GM20000 (cell line): ENCODE data around the gene DUSP23.
A peak's percentile ranks its signal among the peaks of the same experiment; 100 is the strongest.

Experiments
- DNase-seq: peaks from one replicate; pipeline ENCODE4 v3.0.0; 2012; ENCODE audit warnings: low spot score
- CTCF ChIP-seq: IDR thresholded peaks from 2 replicates; pipeline ENCODE4 v1.5.1; 2012; ENCODE audit warnings: mild to moderate bottlenecking, control low read depth; ENCODE audit errors: extremely low read depth, missing control alignments

The DUSP23 gene

DNA sequence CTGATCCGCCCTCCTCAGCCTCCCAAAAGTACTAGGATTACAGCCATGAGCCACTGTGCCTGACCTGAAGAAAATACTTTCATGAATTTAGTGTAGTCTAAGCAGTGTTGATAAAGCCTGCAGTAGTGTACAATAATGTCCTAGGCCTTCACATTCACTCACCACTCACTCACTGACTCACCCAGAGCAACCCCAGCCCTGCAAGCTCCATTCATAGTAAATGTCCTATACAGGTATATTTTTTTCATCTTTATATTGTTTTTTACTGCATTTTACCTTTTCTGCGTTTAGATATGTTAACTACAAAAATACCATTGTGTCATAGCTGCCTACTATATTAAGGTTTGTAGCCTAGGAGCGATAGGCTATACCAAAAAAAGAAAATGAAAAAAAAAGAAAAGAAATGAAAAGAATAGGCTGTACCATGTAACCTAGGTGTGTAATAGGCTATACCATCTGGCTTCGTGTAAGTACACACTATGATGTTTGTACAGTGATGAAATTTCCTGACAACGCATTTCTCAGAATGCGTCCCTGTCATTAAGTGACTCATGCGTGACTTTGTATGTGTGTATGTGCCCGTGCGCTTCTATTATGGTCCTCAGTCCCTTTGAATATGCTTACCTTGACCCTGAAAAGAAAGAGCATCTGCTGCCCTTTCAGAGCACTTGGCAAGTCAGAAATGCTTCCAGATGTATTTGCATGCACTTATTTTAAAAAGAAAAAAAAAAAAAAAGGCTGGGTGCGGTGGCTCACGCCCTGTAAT lies 36.7 kb downstream of the DUSP23 start:
- DNase-seq = no peak
- TF ChIP-seq CTCF = no peak

DNA sequence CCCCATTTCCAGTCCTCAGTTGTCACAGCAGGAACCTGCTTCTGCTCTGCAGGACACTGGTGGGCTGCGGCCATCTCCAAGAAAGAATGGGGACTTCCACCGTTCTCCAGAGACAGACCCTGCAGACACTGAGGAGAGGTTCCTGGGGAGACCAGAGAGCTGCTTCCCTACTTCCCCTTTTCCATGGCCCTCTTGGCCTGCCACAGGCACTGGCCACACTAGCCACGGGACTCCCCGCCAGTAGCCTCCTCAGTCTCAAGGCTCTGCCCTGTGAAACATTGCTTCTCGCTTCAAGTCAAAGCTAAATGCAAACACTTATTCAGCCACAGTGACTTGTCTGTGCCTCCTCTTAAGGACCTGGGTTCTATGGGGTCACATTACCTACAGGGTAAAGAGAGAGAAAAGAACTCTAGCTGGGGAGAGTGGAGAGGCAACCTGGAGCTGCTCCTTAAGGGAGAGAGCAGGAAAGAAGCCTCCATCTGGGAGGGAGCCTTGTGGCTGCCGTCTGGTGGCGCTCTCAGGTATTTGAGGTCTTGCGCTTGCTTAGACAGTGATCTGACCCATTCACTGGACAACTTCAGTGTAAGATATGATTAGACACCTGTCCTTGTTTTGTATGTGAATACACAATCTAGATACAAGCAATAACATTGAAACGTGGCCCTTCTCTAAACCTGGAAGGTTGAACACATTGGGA lies 40.6 kb downstream of the DUSP23 start:
- no peak for TF ChIP-seq CTCF
- no peak for DNase-seq

DNA sequence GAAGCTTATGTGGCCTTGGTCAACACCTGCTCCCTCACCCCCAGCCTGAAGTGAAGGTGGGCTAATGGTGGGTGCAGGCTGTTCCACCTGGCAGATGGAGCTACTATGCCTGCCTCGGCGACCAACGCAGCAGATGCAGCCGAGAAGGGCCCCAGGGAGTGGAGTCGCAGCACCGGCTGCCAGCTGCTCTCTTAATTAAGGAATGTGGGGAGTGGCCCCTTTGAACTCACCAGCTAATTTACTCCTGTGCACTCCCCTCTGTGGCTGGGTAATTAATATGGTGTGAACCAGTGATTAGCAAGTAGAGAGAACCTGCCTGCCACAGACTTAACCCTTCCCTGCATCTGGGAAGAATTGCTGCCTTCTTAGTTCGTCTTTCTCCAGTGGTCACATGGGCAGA lies 42.6 kb downstream of the DUSP23 start:
- TF ChIP-seq CTCF = no peak
- DNase-seq = no peak

- no peak for DNase-seq
- TF ChIP-seq CTCF = no peak
Measured at GRCh38 chr1:159825564-159825963, 44.8 kb downstream of the DUSP23 start.

GRCh38 chr1:159826441-159827101 lies 45.8 kb downstream of the DUSP23 start, which contains the start of gene SLAMF8:
SLAMF8 (plus strand) TSS chr1:159826873; CDS start chr1:159826899, 26 bp downstream.
- TF ChIP-seq CTCF = no peak
- DNase-seq = peak; percentile 42

- TF ChIP-seq CTCF = no peak
- DNase-seq = no peak
Measured at GRCh38 chr1:159827102-159827490, 46.3 kb downstream of the DUSP23 start.

DNA sequence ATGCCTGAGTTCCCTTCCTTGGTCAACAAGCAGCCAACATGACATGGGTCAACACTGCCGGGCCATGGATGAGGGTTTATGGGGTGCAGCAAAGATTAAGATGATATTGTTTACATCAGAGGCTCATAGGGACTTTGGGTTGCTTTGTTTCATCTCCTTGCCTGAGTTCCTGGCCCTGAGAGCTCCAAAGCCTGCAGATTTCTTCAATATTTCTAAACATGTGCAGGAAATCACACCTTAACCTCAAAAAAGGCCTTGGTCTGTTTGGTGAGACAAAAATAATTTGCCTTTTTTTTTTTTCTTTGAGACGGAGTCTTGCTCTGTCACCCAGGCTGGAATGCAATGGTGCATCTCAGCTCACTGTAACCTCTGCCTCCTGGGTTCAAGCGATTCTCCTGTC lies 46.8 kb downstream of the DUSP23 start:
- DNase-seq = no peak
- TF ChIP-seq CTCF = no peak
